Small intestine (tissue), 7 donors: ENCODE data around the gene MLLT3. TPM values are rescaled to one million over a fixed set of nuclear protein-coding genes. Genes with fewer than 3 reads are reported as not detected.
A peak's percentile ranks its signal among the peaks of the same experiment; 100 is the strongest.

Experiments
- DNase-seq, 2 donors: peaks; one replicate each; pipeline versions ENCODE4 v3.0.0 to v3.0.0-alpha.2; 2013
- FAIRE-seq: peaks from 2 replicates; lab custom pipeline; 2012; peaks lifted over from hg19 to GRCh38; lab: Jason Lieb, UNC
- H3K27ac ChIP-seq, 3 donors: one replicate each; pipeline ENCODE4 v1.5.1; 2013; ENCODE audit warnings: low read length in 2 of 3, mild to moderate bottlenecking in 2 of 3, control low read depth in 1 of 3, inconsistent platforms in 1 of 3, low read depth in 1 of 3, moderate library complexity in 1 of 3
- H3K27me3 ChIP-seq, 3 donors: one replicate each; pipeline ENCODE4 v1.6.1; 2013; ENCODE audit warnings: low read length in 3 of 3, inconsistent platforms in 1 of 3; ENCODE audit not compliant: control insufficient read depth in 3 of 3, insufficient read depth in 3 of 3
- H3K36me3 ChIP-seq, 3 donors: one replicate each; pipeline ENCODE4 v1.6.1; 2013; ENCODE audit warnings: low read length in 3 of 3, inconsistent platforms in 1 of 3, low read depth in 1 of 3, mild to moderate bottlenecking in 1 of 3, moderate library complexity in 1 of 3; ENCODE audit not compliant: control insufficient read depth in 3 of 3, insufficient read depth in 2 of 3
- H3K4me1 ChIP-seq, 3 donors: one replicate each; pipeline ENCODE4 v1.6.1; 2013; ENCODE audit warnings: low read length in 2 of 3, inconsistent platforms in 1 of 3, low read depth in 1 of 3, mild to moderate bottlenecking in 1 of 3, moderate library complexity in 1 of 3; ENCODE audit not compliant: control insufficient read depth in 3 of 3, insufficient read depth in 2 of 3
- H3K4me3 ChIP-seq, 3 donors: one replicate each; pipeline ENCODE4 v1.5.1; 2013; ENCODE audit warnings: low read length in 3 of 3, control low read depth in 1 of 3, inconsistent platforms in 1 of 3, low read depth in 1 of 3, mild to moderate bottlenecking in 1 of 3, moderate library complexity in 1 of 3
- H3K9me3 ChIP-seq, 2 donors: one replicate each; pipeline ENCODE4 v1.6.1; 2013; ENCODE audit warnings: low read depth in 1 of 2, low read length in 1 of 2; ENCODE audit not compliant: control insufficient read depth in 2 of 2, insufficient read depth in 1 of 2
- WGBS, 3 donors: extraction: QIAGEN DNeasy Blood & Tissue Kit; methylation state at CpG; one replicate each; pipeline ENCODE4 v1.1.7; 2013; 5-methylcytosine and 5-hydroxymethylcytosine counted together
- polyA plus RNA-seq, 4 donors: library from polyadenylated mRNA; stranded (reverse) in 3 of 4; unstranded in 1 of 4; fragments of 200-250 nt in 3 of 4; fragments of 120-200 nt in 1 of 4; gene quantifications; one replicate each; pipeline versions ENCODE4 v1.2.1 to v1.2.3, GENCODE V29; 2013
- donor health status: healthy with polysubstance abuse.
- donor health status: control.
- donor health status: control.
- donor health status: Bipolar disorder and iron deficiency.
- donor health status: healthy.

Gene MLLT3
- polyA plus RNA-seq, 4 donors, result 8.9 to 34.5 (median 14.0) TPM

DNA sequence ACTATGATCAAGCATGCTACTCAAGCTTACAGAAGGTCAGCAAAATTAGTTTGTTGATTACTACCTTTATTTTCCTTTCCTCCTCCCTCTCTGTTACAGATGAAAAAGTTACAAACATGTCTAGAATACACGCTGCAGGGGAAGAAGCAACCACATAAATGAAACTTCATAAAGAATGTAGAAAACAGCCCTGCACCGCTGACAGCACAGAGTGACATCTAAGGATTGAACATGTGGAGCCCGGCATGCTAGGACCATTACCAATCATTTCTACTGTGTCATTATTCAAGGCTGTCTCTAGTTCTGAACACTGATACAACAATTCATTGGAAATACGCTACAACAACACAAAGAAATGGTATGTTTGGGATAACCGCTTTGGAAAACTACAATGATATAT, 261.1 kb downstream of the MLLT3 start:
- FAIRE-seq, result no peak

GRCh38 chr9:20358207-20358606, 264.1 kb downstream of the MLLT3 start:
- DNase-seq (peak; percentile 44 to 45), FAIRE-seq (no peak)
- 48 to 70% (median 55%) methylated on average over 5 of the region's 5 CpGs for WGBS, 3 donors
- H3K4me3 ChIP-seq, result no peak overlapping the region
- peaks cover 0 to 18% (median 0%) of the 10 kb centered on the region in 3 donors for H3K4me1 ChIP-seq
- H3K9me3 ChIP-seq, result no peaks in the 10 kb centered on the region
- H3K27me3 ChIP-seq, result no peaks in the 10 kb centered on the region
- H3K27ac ChIP-seq, result no peak overlapping the region
- peaks cover 0 to 6% (median 1%) of the 10 kb centered on the region in 3 donors for H3K36me3 ChIP-seq

More for the DNA sequence above, 261.1 kb downstream of the MLLT3 start:
- peaks cover 0 to 1% (median 0%) of the 10 kb centered on the region in 3 donors for H3K36me3 ChIP-seq
- H3K27me3 ChIP-seq, result no peaks in the 10 kb centered on the region
- DNase-seq, result no peak
- H3K27ac ChIP-seq, result no peak overlapping the region
- 90 to 96% (median 93%) methylated on average over 5 of the region's 5 CpGs for WGBS, 3 donors
- H3K4me1 ChIP-seq, result peaks cover 0 to 18% (median 0%) of the 10 kb centered on the region in 3 donors
- H3K9me3 ChIP-seq, result no peaks in the 10 kb centered on the region
- no peak overlapping the region for H3K4me3 ChIP-seq

DNA sequence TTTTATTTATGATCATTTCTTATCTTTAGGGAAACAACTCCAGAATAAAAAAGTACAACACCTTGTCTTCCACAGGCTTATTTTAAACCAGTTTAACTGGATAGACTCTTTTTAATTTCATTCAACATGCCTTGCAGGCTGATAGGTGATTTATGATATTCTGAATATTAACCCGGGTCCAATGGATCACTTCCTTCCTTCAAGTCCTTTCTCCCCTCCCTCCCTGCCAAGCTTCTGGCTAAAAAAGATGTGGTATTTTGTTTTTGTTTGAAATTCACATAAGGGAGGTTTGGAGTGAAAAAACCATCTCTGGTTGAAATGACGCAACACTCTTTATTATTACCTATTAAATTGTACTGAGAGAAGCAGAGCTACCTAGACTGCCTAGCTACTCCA, 265.3 kb downstream of the MLLT3 start:
- Histone ChIP-seq H3K36me3 (peaks cover 0 to 8% (median 1%) of the 10 kb centered on the region in 3 donors), H3K27me3 (no peaks in the 10 kb centered on the region), H3K4me1 (peaks cover 0 to 18% (median 0%) of the 10 kb centered on the region in 3 donors), H3K4me3 (no peak overlapping the region), H3K27ac (no peak overlapping the region), H3K9me3 (no peaks in the 10 kb centered on the region)
- WGBS, 3 donors, result 34 to 55% (median 45%) methylated on average over 2 of the region's 2 CpGs
- DNase-seq (peak; percentile 39 to 55), FAIRE-seq (no peak)

DNA sequence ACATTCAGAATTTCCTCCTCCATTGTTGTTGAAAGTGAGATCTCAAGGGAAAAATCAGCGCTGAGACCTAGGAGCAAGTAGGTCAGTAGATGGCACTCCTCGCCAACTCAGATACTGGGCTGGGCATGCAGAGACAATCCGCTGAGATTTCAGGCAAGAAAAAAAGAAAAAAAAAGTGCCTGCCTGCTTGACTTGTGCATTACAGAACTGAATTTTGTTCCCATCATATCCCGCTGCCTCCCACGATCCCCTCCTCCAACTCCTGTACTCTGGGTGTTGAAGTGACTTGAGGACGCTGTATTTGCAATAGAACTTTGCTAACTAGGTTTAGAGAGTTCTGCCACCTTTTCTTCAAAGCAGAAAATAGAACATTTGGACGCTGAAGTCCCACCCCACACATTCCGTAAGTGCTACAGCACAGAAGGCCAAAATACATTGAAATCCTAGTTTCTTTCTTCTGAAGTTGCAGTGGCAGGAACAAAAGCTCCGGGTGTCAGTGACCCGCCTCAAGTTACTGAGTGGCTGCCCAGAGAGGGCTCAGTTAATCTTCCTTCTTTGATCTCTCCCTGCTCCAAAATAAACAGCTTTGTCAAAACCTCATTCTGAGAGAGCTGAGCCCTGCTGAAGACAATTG, 265.8 kb downstream of the MLLT3 start:
- H3K27me3 ChIP-seq, result no peaks in the 10 kb centered on the region
- H3K36me3 ChIP-seq, result peaks cover under 1 to 8% (median 1%) of the 10 kb centered on the region in 3 donors
- peaks cover 0 to 18% (median 0%) of the 10 kb centered on the region in 3 donors for H3K4me1 ChIP-seq
- no peaks in the 10 kb centered on the region for H3K9me3 ChIP-seq
- DNase-seq, result peak; percentile 69 to 81
- no peak overlapping the region for H3K27ac ChIP-seq
- FAIRE-seq, result no peak
- no peak overlapping the region for H3K4me3 ChIP-seq
- WGBS, 3 donors, result 11 to 28% (median 24%) methylated on average over 10 of the region's 10 CpGs

DNA sequence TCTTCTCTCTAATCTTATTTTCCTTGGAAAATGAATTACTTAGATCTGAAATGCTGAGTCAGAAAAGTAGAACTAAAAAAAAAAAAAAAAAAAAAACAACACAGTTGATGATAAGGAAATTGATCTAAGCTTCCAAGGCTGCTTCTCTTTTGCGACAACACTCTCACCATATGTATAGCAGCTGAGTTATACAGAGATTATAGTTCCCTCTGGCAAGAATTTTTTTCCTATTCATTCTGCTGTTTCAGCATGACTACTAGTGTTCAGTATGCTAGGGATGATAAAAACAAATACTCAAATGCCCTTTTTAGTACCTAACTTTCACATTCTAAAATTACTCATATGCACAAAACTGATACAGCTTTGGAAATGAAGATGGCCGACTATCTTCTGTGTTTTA, 267.3 kb downstream of the MLLT3 start:
- Histone ChIP-seq H3K27ac (no peak overlapping the region), H3K9me3 (no peaks in the 10 kb centered on the region), H3K4me3 (no peak overlapping the region), H3K4me1 (peaks cover 0 to 15% (median 0%) of the 10 kb centered on the region in 3 donors), H3K36me3 (peaks cover 0 to 8% (median 2%) of the 10 kb centered on the region in 3 donors), H3K27me3 (no peaks in the 10 kb centered on the region)
- no peak for DNase-seq
- 63 to 67% (median 64%) methylated on average over 2 of the region's 2 CpGs for WGBS, 3 donors
- FAIRE-seq, result no peak

DNA sequence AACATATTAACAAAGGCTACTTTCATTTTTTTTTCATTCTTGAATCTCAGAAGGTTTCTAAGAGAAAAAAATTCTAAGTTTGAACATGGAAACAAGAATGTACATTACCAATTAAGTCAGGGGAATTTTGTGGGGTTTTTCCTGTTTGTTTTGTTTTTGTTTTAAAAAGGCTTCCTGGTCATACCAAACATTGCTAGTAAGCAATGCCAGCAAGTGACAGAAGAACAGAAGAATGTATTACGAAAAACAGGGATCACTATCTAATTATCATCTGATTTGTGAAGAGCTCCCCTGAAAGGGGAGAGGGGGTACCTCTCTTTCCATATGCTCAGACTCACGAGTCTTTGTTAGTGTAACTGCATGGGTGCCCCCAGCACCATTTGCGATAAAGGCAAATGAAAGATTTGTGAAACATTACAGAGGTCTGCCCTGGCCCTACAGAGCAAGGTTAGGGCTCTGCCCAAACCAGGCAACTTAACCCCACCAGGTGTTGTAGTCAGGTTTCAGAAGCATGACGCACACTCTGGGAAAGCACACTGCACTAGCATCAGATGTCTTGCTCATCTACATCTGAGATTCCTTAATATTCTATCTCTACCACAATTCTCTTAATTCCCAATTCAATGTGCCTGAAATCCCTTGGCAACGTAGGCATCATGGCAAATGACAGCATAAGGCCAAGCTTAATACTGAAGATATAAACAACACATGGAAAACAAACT, 268.2 kb downstream of the MLLT3 start:
- 81 to 91% (median 89%) methylated on average over 5 of the region's 5 CpGs for WGBS, 3 donors
- H3K4me3 ChIP-seq, result no peak overlapping the region
- FAIRE-seq (no peak), DNase-seq (no peak)
- no peaks in the 10 kb centered on the region for H3K27me3 ChIP-seq
- peaks cover 0 to 8% (median 2%) of the 10 kb centered on the region in 3 donors for H3K36me3 ChIP-seq
- H3K4me1 ChIP-seq, result peaks cover 0 to 14% (median 0%) of the 10 kb centered on the region in 3 donors
- H3K9me3 ChIP-seq, result no peaks in the 10 kb centered on the region
- no peak overlapping the region for H3K27ac ChIP-seq

- no peaks in the 10 kb centered on the region for H3K27me3 ChIP-seq
- no peak overlapping the region for H3K27ac ChIP-seq
- H3K4me1 ChIP-seq, result peaks cover 0 to 14% (median 0%) of the 10 kb centered on the region in 3 donors
- H3K4me3 ChIP-seq, result no peak overlapping the region
- H3K9me3 ChIP-seq, result no peaks in the 10 kb centered on the region
- 85 to 95% (median 89%) methylated on average over 1 of the region's 1 CpG for WGBS, 3 donors
- FAIRE-seq (no peak), DNase-seq (no peak)
- H3K36me3 ChIP-seq, result peaks cover 0 to 8% (median 2%) of the 10 kb centered on the region in 3 donors
Observed at GRCh38 chr9:20353524-20353923, 268.8 kb downstream of the MLLT3 start.

DNA sequence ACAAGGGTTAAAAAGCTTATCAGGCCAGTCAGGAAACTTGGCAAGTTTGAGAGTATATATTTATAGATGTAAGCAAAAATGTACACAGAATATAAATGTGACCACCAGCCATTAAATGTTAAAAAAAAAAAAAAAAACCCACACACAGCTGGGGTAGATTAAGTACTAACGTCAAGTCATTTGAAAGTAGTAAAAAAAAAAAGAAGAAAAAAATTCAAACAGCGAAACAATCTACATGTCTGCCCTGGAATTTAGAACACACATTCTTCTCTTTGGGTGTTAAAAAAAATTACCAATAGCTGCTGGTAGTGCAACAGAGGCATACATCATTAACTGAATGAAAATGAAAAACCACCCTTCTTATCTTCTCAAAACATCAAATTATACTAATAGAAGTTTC, 269.7 kb downstream of the MLLT3 start:
- WGBS, 3 donors, result 89 to 97% (median 89%) methylated on average over 2 of the region's 2 CpGs
- Histone ChIP-seq H3K36me3 (peaks cover 0 to 8% (median 2%) of the 10 kb centered on the region in 3 donors), H3K27ac (no peak overlapping the region), H3K4me3 (no peak overlapping the region), H3K4me1 (peaks cover 0 to 8% (median 0%) of the 10 kb centered on the region in 3 donors), H3K27me3 (no peaks in the 10 kb centered on the region), H3K9me3 (no peaks in the 10 kb centered on the region)
- FAIRE-seq, result no peak
- no peak for DNase-seq
